OCI-LY7 (cell line): ENCODE measurements around the gene PLA2G3.

Experiments used
- EZH2phosphoT487 ChIP-seq: fragments of 200-600 bp; sonication (generic); IDR thresholded peaks from 2 replicates; pipeline ENCODE4 v1.6.1; 2018; ENCODE audit warnings: low read depth, borderline replicate concordance, mild to moderate bottlenecking, mixed run types, antibody characterized with exemption, low read length, moderate library complexity, mixed read lengths
- TF ChIP-seq, protein P1 (sequence below): fragments of 200-600 bp; sonication (generic); conservative IDR thresholded peaks from 2 replicates; pipeline ENCODE4 v1.5.1; 2014; ENCODE audit warnings: mild to moderate bottlenecking, antibody characterized with exemption, low read length, moderate library complexity, mixed read lengths

DNA sequence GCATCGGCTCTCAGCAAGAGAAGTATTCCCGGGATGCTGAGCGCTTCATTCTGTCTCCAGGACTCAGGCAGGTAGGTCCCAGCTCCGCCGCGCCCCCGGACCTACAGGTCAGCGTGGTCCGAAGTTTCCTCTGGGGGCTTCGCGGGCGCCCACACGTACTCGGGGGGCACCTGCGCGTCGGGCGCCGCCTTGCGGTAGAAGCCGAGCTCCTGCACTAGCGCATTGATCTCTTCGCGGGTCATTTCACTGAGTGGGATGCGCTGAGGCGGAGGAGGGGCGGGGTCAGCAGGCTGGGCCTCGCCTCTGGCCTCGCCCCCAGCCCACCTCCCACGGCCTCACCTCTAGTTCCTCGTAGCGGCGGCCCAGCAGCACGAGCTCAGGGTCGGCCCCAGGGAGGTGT is 35.4 kb downstream of the PLA2G3 start:
- TF ChIP-seq, protein P1, sequence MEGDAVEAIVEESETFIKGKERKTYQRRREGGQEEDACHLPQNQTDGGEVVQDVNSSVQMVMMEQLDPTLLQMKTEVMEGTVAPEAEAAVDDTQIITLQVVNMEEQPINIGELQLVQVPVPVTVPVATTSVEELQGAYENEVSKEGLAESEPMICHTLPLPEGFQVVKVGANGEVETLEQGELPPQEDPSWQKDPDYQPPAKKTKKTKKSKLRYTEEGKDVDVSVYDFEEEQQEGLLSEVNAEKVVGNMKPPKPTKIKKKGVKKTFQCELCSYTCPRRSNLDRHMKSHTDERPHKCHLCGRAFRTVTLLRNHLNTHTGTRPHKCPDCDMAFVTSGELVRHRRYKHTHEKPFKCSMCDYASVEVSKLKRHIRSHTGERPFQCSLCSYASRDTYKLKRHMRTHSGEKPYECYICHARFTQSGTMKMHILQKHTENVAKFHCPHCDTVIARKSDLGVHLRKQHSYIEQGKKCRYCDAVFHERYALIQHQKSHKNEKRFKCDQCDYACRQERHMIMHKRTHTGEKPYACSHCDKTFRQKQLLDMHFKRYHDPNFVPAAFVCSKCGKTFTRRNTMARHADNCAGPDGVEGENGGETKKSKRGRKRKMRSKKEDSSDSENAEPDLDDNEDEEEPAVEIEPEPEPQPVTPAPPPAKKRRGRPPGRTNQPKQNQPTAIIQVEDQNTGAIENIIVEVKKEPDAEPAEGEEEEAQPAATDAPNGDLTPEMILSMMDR, result no peak
- no peak for TF ChIP-seq EZH2phosphoT487
